WTC11 (cell line): Measurements from ENCODE around the gene SYT7. TPM values are rescaled to one million over a fixed set of nuclear protein-coding genes. Genes with fewer than 3 reads are reported as not detected.

Experiments used
- ATAC-seq: fragments of 200-7000 bp; cut with Tn5 transposase; 2 replicates; pipeline ENCODE4 v1.10.0; 2021; ENCODE audit warnings: mild to moderate bottlenecking, moderate library complexity
- CTCF ChIA-PET: fragments of 300-600 bp; sonication (Branson Sonifier 250); formaldehyde crosslinking; loops from one replicate; lab custom pipeline; 2021; ENCODE audit warnings: antibody characterized with exemption; lab: Charles Lee
- POLR2A ChIA-PET: fragments of 350-600 bp; sonication (Branson Sonifier 250); formaldehyde crosslinking; loops from one replicate; lab custom pipeline; 2021; ENCODE audit warnings: antibody characterized with exemption; lab: Charles Lee
- DNase-seq: peaks from one replicate; pipeline ENCODE4 v3.0.0; 2021; ENCODE audit warnings: low spot score
- H3K27ac Mint-ChIP-seq: 2 replicates; pipeline ENCODE4 v1.8.0; 2021; ENCODE audit warnings: mixed read lengths
- H3K27me3 Mint-ChIP-seq: 2 replicates; pipeline ENCODE4 v1.8.0; 2021; ENCODE audit warnings: low read depth, mild to moderate bottlenecking, moderate library complexity, mixed read lengths
- H3K36me3 Mint-ChIP-seq: 2 replicates; pipeline ENCODE4 v1.8.0; 2021; ENCODE audit warnings: mixed read lengths
- H3K4me1 Mint-ChIP-seq: 2 replicates; pipeline ENCODE4 v1.8.0; 2022; ENCODE audit warnings: mixed read lengths
- H3K4me3 Mint-ChIP-seq: 2 replicates; pipeline ENCODE4 v1.8.0; 2021; ENCODE audit warnings: mild to moderate bottlenecking, moderate library complexity, mixed read lengths
- H3K9me3 Mint-ChIP-seq: 2 replicates; pipeline ENCODE4 v1.8.0; 2021; ENCODE audit warnings: mixed read lengths
- CREM ChIP-seq: sonication (generic); formaldehyde crosslinking; IDR thresholded peaks from 2 replicates; pipeline ENCODE4 v1.8.1; 2022; ENCODE audit warnings: mild to moderate bottlenecking, missing genetic modification reagents, moderate library complexity
- FOXJ3 ChIP-seq: sonication (generic); formaldehyde crosslinking; IDR thresholded peaks from 2 replicates; pipeline ENCODE4 v1.9.0; 2021; ENCODE audit warnings: missing genetic modification reagents, mild to moderate bottlenecking, borderline replicate concordance
- FOXP1 ChIP-seq: sonication (generic); formaldehyde crosslinking; IDR thresholded peaks from 2 replicates; pipeline ENCODE4 v1.8.0; 2022; ENCODE audit warnings: missing genetic modification reagents, mild to moderate bottlenecking, moderate library complexity, borderline replicate concordance
- GABPB1 ChIP-seq: sonication (generic); formaldehyde crosslinking; IDR thresholded peaks from 2 replicates; pipeline ENCODE4 v1.8.1; 2023; ENCODE audit warnings: mild to moderate bottlenecking, missing genetic modification reagents
- GRHL2 ChIP-seq: fragments of 250-450 bp; sonication (Bioruptor Pico); IDR thresholded peaks from 2 replicates; pipeline ENCODE4 v1.8.0; 2022; ENCODE audit warnings: mild to moderate bottlenecking, moderate library complexity; ENCODE audit not compliant: insufficient replicate concordance, severe bottlenecking
- JAZF1 ChIP-seq: fragments of 250-450 bp; sonication (Bioruptor Pico); IDR thresholded peaks from 2 replicates; pipeline ENCODE4 v1.9.0; 2021; ENCODE audit warnings: moderate library complexity, mild to moderate bottlenecking, inconsistent platforms
- NR3C1 ChIP-seq: sonication (generic); formaldehyde crosslinking; conservative IDR thresholded peaks from 2 replicates; pipeline ENCODE4 v1.8.1; 2023; ENCODE audit warnings: low read depth, mild to moderate bottlenecking, missing genetic modification reagents
- OVOL2 ChIP-seq: fragments of 250-450 bp; sonication (Bioruptor Pico); IDR thresholded peaks from 2 replicates; pipeline ENCODE4 v1.9.0; 2021; ENCODE audit warnings: mild to moderate bottlenecking, borderline replicate concordance
- RORB ChIP-seq: fragments of 250-450 bp; sonication (Bioruptor Pico); IDR thresholded peaks from 2 replicates; pipeline ENCODE4 v1.9.0; 2021; ENCODE audit warnings: mild to moderate bottlenecking
- SMAD3 ChIP-seq: sonication (generic); formaldehyde crosslinking; IDR thresholded peaks from 2 replicates; pipeline ENCODE4 v1.8.0; 2022; ENCODE audit warnings: missing genetic modification reagents, mild to moderate bottlenecking, borderline replicate concordance
- SMAD4 ChIP-seq: sonication (generic); formaldehyde crosslinking; IDR thresholded peaks from 2 replicates; pipeline ENCODE4 v1.8.0; 2022; ENCODE audit warnings: mild to moderate bottlenecking, missing genetic modification reagents
- TEAD4 ChIP-seq: sonication (generic); formaldehyde crosslinking; IDR thresholded peaks from 2 replicates; pipeline ENCODE4 v1.8.0; 2022; ENCODE audit warnings: mild to moderate bottlenecking, missing genetic modification reagents
- ZNF138 ChIP-seq: sonication (generic); formaldehyde crosslinking; conservative IDR thresholded peaks from 2 replicates; pipeline ENCODE4 v1.8.1; 2022; ENCODE audit warnings: mild to moderate bottlenecking, moderate library complexity, missing genetic modification reagents
- ZNF317 ChIP-seq: sonication (generic); formaldehyde crosslinking; IDR thresholded peaks from 2 replicates; pipeline ENCODE4 v1.8.1; 2023; ENCODE audit warnings: low read depth, mild to moderate bottlenecking, moderate library complexity, missing genetic modification reagents, borderline replicate concordance
- ZNF396 ChIP-seq: fragments of 250-450 bp; sonication (Bioruptor Pico); IDR thresholded peaks from 2 replicates; pipeline ENCODE4 v1.8.0; 2021; ENCODE audit warnings: mild to moderate bottlenecking, moderate library complexity, borderline replicate concordance
- ZNF416 ChIP-seq: fragments of 250-450 bp; sonication (Bioruptor Pico); IDR thresholded peaks from 2 replicates; pipeline ENCODE4 v1.9.0; 2021; ENCODE audit warnings: mild to moderate bottlenecking, inconsistent platforms
- ZNF423 ChIP-seq: fragments of 250-450 bp; sonication (Bioruptor Pico); IDR thresholded peaks from 2 replicates; pipeline ENCODE4 v2.1.2; 2022; ENCODE audit warnings: mild to moderate bottlenecking, moderate library complexity
- total RNA-seq: library from RNA; stranded (reverse); gene quantifications from 3 replicates; pipeline ENCODE4 v1.2.3, GENCODE V29; 2021
- TF ChIP-seq, protein P1 (sequence below): sonication (generic); formaldehyde crosslinking; IDR thresholded peaks from 2 replicates; pipeline ENCODE4 v1.8.0; 2022; ENCODE audit warnings: mild to moderate bottlenecking, missing genetic modification reagents
- TF ChIP-seq, protein P2 (sequence below): sonication (generic); formaldehyde crosslinking; IDR thresholded peaks from 2 replicates; pipeline ENCODE4 v1.8.0; 2022; ENCODE audit warnings: mild to moderate bottlenecking, missing genetic modification reagents
- TF ChIP-seq, protein P3 (sequence below): sonication (generic); formaldehyde crosslinking; IDR thresholded peaks from 2 replicates; pipeline ENCODE4 v1.8.1; 2023; ENCODE audit warnings: mild to moderate bottlenecking, missing genetic modification reagents, moderate library complexity
- TF ChIP-seq, protein P4 (sequence below): sonication (generic); formaldehyde crosslinking; conservative IDR thresholded peaks from 2 replicates; pipeline ENCODE4 v1.8.1; 2023; ENCODE audit warnings: mild to moderate bottlenecking, low read depth, missing genetic modification reagents, moderate library complexity
- TF ChIP-seq, protein P5 (sequence below): fragments of 250-450 bp; sonication (Bioruptor Pico); IDR thresholded peaks from 2 replicates; pipeline ENCODE4 v1.9.0; 2021; ENCODE audit warnings: mild to moderate bottlenecking
- TF ChIP-seq, protein P6 (sequence below): fragments of 250-450 bp; sonication (Bioruptor Pico); IDR thresholded peaks from 2 replicates; pipeline ENCODE4 v1.9.0; 2021; ENCODE audit warnings: moderate library complexity, mild to moderate bottlenecking, inconsistent platforms, borderline replicate concordance

The SYT7 gene
- total RNA-seq, 1 experiment from 2014 or later, result 12.5 TPM

DNA sequence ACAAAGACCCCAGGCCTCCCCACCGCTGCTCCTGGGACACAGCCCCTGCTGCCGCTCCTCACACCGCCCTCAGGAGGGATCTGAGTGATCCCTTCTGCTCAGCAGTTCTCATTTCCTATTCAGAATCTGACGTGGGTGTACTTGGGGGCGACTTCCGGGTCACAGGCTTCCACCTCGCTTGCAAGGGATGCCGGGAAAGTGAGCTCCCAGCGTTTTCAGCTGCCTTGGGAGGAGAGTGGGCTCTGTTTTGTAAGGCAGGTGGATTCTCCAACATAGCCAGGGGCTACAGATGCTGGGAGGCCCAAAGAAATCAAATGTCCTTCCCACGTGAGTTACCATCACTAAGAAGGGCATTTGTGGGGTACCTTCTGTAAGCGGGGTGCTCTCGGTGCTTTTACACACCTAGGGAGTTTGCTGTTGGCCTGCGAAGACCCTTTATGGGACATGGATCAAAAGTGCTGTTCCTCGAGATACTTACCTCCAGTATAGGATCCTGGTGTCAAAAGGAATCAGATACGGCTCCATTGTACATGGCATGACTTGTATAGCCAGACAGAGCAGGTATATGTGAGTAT lies 82.0 kb downstream of the SYT7 start:
- Mint-ChIP-seq H3K4me3 (no peak overlapping the region), H3K9me3 (no peaks in the 10 kb centered on the region), H3K27me3 (peaks cover 3% of the 10 kb centered on the region; the same call in 1 of the 2 replicates), H3K36me3 (no peaks in the 10 kb centered on the region), H3K27ac (no peak overlapping the region), H3K4me1 (peaks cover 40% of the 10 kb centered on the region)
- TF ChIP-seq FOXJ3 (CRISPR knock-in tag) (no peak), OVOL2 (CRISPR knock-in tag) (no peak), ZNF138 (CRISPR knock-in tag) (no peak), FOXP1 (no peak)
- ChIA-PET POLR2A (no interaction called here), CTCF (interaction anchor here (0.6 to 6.3 kb wide), 7 partner anchors 10 to 139 kb away, joined by 3 to 56 read pairs (median 14); partner anchors contain the start of gene LRRC10B)
- ATAC-seq (no peak), DNase-seq (no peak)

DNA sequence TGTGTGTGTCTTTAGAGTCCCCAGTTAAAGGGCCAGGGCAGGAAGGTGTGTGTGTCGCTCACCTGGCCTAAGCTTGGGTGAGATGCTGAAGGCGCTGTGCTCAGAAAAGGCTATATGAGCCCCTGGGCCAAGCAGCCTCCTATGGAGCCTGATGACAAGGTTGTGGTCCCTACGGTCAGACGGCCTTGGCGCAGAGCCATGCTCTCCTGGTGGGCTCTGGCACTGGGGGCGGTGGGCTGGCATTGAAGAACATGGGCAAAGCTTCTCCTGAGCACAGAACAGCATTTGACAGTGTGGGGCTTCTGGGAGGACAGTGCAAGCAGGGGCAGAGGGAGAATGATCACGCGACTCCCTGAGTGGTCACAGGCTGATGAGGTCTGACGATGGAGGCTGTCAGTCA lies 83.0 kb downstream of the SYT7 start:
- Mint-ChIP-seq H3K27ac (no peak overlapping the region), H3K9me3 (no peaks in the 10 kb centered on the region), H3K27me3 (peaks cover 3% of the 10 kb centered on the region; the same call in 1 of the 2 replicates), H3K36me3 (no peaks in the 10 kb centered on the region), H3K4me1 (peaks cover 30% of the 10 kb centered on the region), H3K4me3 (no peak overlapping the region)
- ChIA-PET POLR2A (no interaction called here), CTCF (interaction anchor here (0.9 to 4.0 kb wide), 3 partner anchors 19 to 140 kb away, joined by 3 to 41 read pairs (median 3); no protein-coding TSS in a partner anchor)
- TF ChIP-seq, protein P1, sequence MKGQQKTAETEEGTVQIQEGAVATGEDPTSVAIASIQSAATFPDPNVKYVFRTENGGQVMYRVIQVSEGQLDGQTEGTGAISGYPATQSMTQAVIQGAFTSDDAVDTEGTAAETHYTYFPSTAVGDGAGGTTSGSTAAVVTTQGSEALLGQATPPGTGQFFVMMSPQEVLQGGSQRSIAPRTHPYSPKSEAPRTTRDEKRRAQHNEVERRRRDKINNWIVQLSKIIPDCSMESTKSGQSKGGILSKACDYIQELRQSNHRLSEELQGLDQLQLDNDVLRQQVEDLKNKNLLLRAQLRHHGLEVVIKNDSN (CRISPR knock-in tag), result no peak
- TF ChIP-seq ZNF138 (CRISPR knock-in tag), result no peak
- TF ChIP-seq NR3C1 (CRISPR knock-in tag), result no peak
- no peak for TF ChIP-seq JAZF1 (CRISPR knock-in tag)
- ATAC-seq, result no peak
- DNase-seq, result no peak

DNA sequence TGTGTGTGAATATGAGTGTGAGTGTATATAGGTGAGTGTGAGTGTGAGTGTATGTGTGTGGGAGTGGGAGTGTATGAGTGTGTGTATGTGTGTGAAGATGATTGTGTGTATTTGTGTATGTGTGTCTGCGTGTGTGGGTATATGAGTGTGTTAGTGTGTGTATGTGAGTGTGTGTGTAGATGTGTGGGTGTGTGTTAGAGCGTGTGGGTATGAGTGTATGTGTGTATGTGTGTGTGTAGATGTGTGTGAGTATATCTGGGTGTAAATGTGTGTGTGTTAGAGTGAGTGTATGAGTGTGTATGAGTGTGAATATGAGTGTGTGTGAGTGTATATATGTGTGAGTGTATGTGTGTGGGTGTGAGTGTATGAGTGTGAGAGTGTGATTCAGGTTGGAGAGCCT lies 83.4 kb downstream of the SYT7 start:
- ATAC-seq, result no peak
- H3K9me3 Mint-ChIP-seq, result no peaks in the 10 kb centered on the region
- DNase-seq, result no peak
- H3K27ac Mint-ChIP-seq, result no peak overlapping the region
- ChIA-PET CTCF (interaction anchor here (0.9 to 4.0 kb wide), 2 partner anchors 19 to 34 kb away, joined by 3 to 41 read pairs; no protein-coding TSS in a partner anchor), POLR2A (no interaction called here)
- H3K4me3 Mint-ChIP-seq, result no peak overlapping the region
- peaks cover 26% of the 10 kb centered on the region for H3K4me1 Mint-ChIP-seq
- no peaks in the 10 kb centered on the region for H3K36me3 Mint-ChIP-seq
- H3K27me3 Mint-ChIP-seq, result peaks cover 3% of the 10 kb centered on the region; the same call in 1 of the 2 replicates
- TF ChIP-seq, protein P2, sequence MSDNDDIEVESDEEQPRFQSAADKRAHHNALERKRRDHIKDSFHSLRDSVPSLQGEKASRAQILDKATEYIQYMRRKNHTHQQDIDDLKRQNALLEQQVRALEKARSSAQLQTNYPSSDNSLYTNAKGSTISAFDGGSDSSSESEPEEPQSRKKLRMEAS, result no peak
- TF ChIP-seq, protein P1 (CRISPR knock-in tag), result no peak
- TF ChIP-seq, protein P3, sequence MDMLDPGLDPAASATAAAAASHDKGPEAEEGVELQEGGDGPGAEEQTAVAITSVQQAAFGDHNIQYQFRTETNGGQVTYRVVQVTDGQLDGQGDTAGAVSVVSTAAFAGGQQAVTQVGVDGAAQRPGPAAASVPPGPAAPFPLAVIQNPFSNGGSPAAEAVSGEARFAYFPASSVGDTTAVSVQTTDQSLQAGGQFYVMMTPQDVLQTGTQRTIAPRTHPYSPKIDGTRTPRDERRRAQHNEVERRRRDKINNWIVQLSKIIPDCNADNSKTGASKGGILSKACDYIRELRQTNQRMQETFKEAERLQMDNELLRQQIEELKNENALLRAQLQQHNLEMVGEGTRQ, result no peak
- no peak for TF ChIP-seq CREM
- no peak for TF ChIP-seq GABPB1 (CRISPR knock-in tag)
- TF ChIP-seq ZNF423 (CRISPR knock-in tag), result no peak
- no peak for TF ChIP-seq ZNF396
- TF ChIP-seq SMAD3 (CRISPR knock-in tag), result no peak
- TF ChIP-seq TEAD4 (CRISPR knock-in tag), result no peak
- TF ChIP-seq, protein P4, sequence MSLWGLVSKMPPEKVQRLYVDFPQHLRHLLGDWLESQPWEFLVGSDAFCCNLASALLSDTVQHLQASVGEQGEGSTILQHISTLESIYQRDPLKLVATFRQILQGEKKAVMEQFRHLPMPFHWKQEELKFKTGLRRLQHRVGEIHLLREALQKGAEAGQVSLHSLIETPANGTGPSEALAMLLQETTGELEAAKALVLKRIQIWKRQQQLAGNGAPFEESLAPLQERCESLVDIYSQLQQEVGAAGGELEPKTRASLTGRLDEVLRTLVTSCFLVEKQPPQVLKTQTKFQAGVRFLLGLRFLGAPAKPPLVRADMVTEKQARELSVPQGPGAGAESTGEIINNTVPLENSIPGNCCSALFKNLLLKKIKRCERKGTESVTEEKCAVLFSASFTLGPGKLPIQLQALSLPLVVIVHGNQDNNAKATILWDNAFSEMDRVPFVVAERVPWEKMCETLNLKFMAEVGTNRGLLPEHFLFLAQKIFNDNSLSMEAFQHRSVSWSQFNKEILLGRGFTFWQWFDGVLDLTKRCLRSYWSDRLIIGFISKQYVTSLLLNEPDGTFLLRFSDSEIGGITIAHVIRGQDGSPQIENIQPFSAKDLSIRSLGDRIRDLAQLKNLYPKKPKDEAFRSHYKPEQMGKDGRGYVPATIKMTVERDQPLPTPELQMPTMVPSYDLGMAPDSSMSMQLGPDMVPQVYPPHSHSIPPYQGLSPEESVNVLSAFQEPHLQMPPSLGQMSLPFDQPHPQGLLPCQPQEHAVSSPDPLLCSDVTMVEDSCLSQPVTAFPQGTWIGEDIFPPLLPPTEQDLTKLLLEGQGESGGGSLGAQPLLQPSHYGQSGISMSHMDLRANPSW (CRISPR knock-in tag), result no peak
- TF ChIP-seq RORB, result no peak
- TF ChIP-seq GRHL2 (CRISPR knock-in tag), result no peak
- TF ChIP-seq, protein P5, sequence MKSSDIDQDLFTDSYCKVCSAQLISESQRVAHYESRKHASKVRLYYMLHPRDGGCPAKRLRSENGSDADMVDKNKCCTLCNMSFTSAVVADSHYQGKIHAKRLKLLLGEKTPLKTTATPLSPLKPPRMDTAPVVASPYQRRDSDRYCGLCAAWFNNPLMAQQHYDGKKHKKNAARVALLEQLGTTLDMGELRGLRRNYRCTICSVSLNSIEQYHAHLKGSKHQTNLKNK, result no peak
- TF ChIP-seq ZNF317 (CRISPR knock-in tag), result no peak
- TF ChIP-seq ZNF416 (CRISPR knock-in tag), result no peak
- TF ChIP-seq, protein P6, sequence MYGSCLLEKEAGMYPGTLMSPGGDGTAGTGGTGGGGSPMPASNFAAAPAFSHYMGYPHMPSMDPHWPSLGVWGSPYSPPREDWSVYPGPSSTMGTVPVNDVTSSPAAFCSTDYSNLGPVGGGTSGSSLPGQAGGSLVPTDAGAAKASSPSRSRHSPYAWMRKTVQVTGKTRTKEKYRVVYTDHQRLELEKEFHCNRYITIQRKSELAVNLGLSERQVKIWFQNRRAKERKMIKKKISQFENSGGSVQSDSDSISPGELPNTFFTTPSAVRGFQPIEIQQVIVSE (CRISPR knock-in tag), result no peak
- no peak for TF ChIP-seq SMAD4 (CRISPR knock-in tag)
